GM19023 (cell line): ENCODE measurements around the gene TMEM272.

Experiments used
- ATAC-seq: cut with Tn5 transposase; IDR thresholded peaks from one replicate; pipeline ENCODE4 v1.9.1; 2021; ENCODE audit warnings: mild to moderate bottlenecking, moderate library complexity; ENCODE audit not compliant: unreplicated experiment

The TMEM272 gene

GRCh38 chr13:51763486-51763885 lies 81.5 kb downstream of the TMEM272 start:
- ATAC-seq = no peak
